K562 (cell line): Measurements from ENCODE around the gene RUNDC3A. TPM values are rescaled to one million over a fixed set of nuclear protein-coding genes. Genes with fewer than 3 reads are reported as not detected.

Experiments
- MEF2A ChIP-seq: IDR thresholded peaks from 2 replicates; pipeline ENCODE4 v1.6.1; 2011; ENCODE audit warnings: low read depth, mild to moderate bottlenecking, low read length, moderate library complexity; ENCODE audit not compliant: control insufficient read depth
- MYBL2 ChIP-seq, 2 experiments: fragments of 450-650 bp in 1 of 2; sonication (generic) in 1 of 2; formaldehyde crosslinking in 1 of 2; IDR thresholded peaks; 2 replicates each; pipeline versions ENCODE4 v1.6.1 to v1.8.1; 2017 to 2022; ENCODE audit warnings: borderline replicate concordance in 1 of 2, inconsistent platforms in 1 of 2, low read depth in 1 of 2, mild to moderate bottlenecking in 1 of 2, missing genetic modification reagents in 1 of 2, moderate library complexity in 1 of 2
- PRMT5 ChIP-seq: sonication (generic); formaldehyde crosslinking; IDR thresholded peaks from 2 replicates; pipeline ENCODE4 v1.5.0; 2020; ENCODE audit warnings: missing genetic modification reagents
- TEAD1 ChIP-seq, 2 experiments: fragments of 450-650 bp in 1 of 2; sonication (generic) in 1 of 2; formaldehyde crosslinking; IDR thresholded peaks; 2 replicates each; pipeline versions ENCODE4 v1.4.0 to v1.8.0; 2020 to 2022; ENCODE audit warnings: mild to moderate bottlenecking in 2 of 2, missing genetic modification reagents in 1 of 2
- ZFP30 ChIP-seq: fragments of 250-450 bp; sonication (Bioruptor Pico); IDR thresholded peaks from 2 replicates; pipeline ENCODE4 v1.8.0; 2022; ENCODE audit warnings: moderate library complexity, mild to moderate bottlenecking, inconsistent platforms, borderline replicate concordance
- ZNF644 ChIP-seq: fragments of 200-800 bp; sonication (Bioruptor generic); IDR thresholded peaks from 2 replicates; pipeline ENCODE4 v1.6.1; 2016; ENCODE audit warnings: low read depth, missing genetic modification characterization, missing compliant biosample characterization
- polyA plus RNA-seq, 8 experiments: library from polyadenylated mRNA; depleted of rRNA in 4 of 8; stranded (reverse) in 5 of 8; unstranded in 3 of 8; fragments of >200 nt; fragmentation: Nextera tagmentation in 2 of 8; fragmentation: Illumina TruSeq in 1 of 8; extraction: Ambion mirVana in 2 of 8; extraction: Trizol in 1 of 8; gene quantifications; 2 replicates each; pipeline versions ENCODE4 v1.2.1 to v1.2.3, GENCODE V29; 2011 to 2014; ENCODE audit warnings: inconsistent platforms in 1 of 8, missing spikeins in 1 of 8
- small RNA-seq: library from RNA; depleted of rRNA; stranded (forward); fragments of <200 nt; gene quantifications from one replicate; pipeline ENCODE3, GENCODE V24; 2014
- total RNA-seq, 7 experiments: library from RNA; depleted of rRNA in 6 of 7; stranded (reverse); fragments of >200 nt in 6 of 7; fragmentation: Illumina TruSeq in 2 of 7; extraction: Trizol in 2 of 7; gene quantifications; 2 replicates each; pipeline versions ENCODE4 v1.2.1 to v1.2.3, GENCODE V29; 2011 to 2021; ENCODE audit warnings: low replicate concordance in 1 of 7

RUNDC3A gene
- total and polyA plus RNA-seq, 9 of the 15 experiments (the other 6 are each of a cell fraction or from before 2014, with no cell fraction given) = not detected

DNA sequence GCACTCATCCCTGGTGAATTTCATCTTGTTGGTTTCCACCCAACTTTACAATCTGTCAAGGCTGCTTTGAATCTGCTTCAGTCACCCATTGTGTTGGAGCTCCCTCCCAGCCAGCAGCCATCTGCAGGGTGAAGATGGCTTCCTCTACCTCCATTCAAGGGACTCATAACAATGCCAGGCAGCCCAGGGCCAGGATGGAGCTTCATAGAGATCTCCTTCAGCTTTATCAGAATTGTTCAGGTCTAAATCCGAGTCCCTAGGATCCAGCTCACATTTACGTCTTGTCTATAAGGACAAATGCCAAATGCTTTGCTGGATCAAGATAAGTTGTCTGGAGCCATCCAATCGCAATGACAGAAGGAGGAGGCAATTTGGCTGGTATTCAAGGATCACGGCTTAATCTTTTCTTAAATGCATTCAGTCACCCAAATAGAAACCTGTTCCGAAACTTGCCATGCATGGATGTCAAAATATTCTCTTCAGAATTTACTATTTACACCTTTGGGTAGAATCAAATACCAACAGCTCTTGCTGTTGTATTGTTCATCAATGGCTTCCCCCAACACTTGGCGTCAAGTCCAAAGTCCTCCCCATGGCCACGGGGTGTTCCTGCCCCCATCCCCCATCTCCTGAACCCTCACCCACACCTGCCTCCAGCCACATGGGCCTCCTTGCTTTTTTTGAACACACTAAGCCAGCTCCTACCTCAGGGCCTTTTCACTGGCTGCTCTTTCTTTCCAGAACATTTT is 59.0 kb downstream of the RUNDC3A start (continued):
- TF ChIP-seq ZNF644 (no peak), PRMT5 (CRISPR knock-in tag) (no peak), MYBL2 (IDR thresholded peaks at IDR 0.05; ENCODE audit: low read depth) (no peak), MYBL2 (CRISPR knock-in tag; IDR thresholded peaks at IDR 0.05; ENCODE audit: borderline replicate concordance) (no peak), TEAD1 (CRISPR knock-in tag; IDR thresholded peaks at IDR 0.05) (0 out of 4 replicates have a peak, but pooled peaks of 1 of the 2 experiments have one; percentile 27), MEF2A (no peak), ZFP30 (CRISPR knock-in tag) (no peak)

Small RNA genes lying within 50 kb of the gene (small RNA-seq; reads per million reads assigned to genes)
- gene RF00012 (not detected), gene RN7SL507P (not detected), gene RNU6-453P (not detected)

Other genes starting within 250 kb of the RUNDC3A start
Only the 7 nearest of the 15 such genes appear.
- 37.9 and 39.0 TPM in 2 replicates for gene ATXN7L3, start 108.7 kb upstream of the RUNDC3A start, total RNA-seq (2014; rRNA removed)
- gene ATXN7L3, start 108.7 kb upstream of the RUNDC3A start, total RNA-seq (2014; rRNA removed; fragmentation: Illumina TruSeq; extraction: Trizol) = 22.7 and 23.9 TPM in 2 replicates
- 30.5 and 30.9 TPM in 2 replicates for gene ATXN7L3, start 108.7 kb upstream of the RUNDC3A start, total RNA-seq (2015; rRNA removed; fragmentation: Illumina TruSeq; extraction: Trizol)
- gene ATXN7L3, start 108.7 kb upstream of the RUNDC3A start, total RNA-seq (2021) = 56.4 and 66.1 TPM in 2 replicates
- gene ATXN7L3, start 108.7 kb upstream of the RUNDC3A start, polyA plus RNA-seq (2011; rRNA removed) = 31.5 and 33.2 TPM in 2 replicates
- gene ATXN7L3, start 108.7 kb upstream of the RUNDC3A start, polyA plus RNA-seq (2014; fragmentation: Illumina TruSeq; extraction: Trizol) = 39.1 and 39.4 TPM in 2 replicates
- under 1 TPM; 0.62 to 0.90 TPM for gene ATXN7L3, start 108.7 kb upstream of the RUNDC3A start, polyA plus RNA-seq (2014; fragmentation: Nextera tagmentation; extraction: Ambion mirVana)
- 34.9 and 45.5 TPM in 2 replicates for gene ATXN7L3, start 108.7 kb upstream of the RUNDC3A start, polyA plus RNA-seq (2014; rRNA removed)
- gene UBTF, start 88.9 kb upstream of the RUNDC3A start, total RNA-seq (2014; rRNA removed) = 107 and 113 TPM in 2 replicates
- gene UBTF, start 88.9 kb upstream of the RUNDC3A start, total RNA-seq (2014; rRNA removed; fragmentation: Illumina TruSeq; extraction: Trizol) = 50.3 and 53.8 TPM in 2 replicates
- gene UBTF, start 88.9 kb upstream of the RUNDC3A start, total RNA-seq (2015; rRNA removed; fragmentation: Illumina TruSeq; extraction: Trizol) = 85.8 and 86.3 TPM in 2 replicates
- 90.1 and 93.9 TPM in 2 replicates for gene UBTF, start 88.9 kb upstream of the RUNDC3A start, total RNA-seq (2021)
- gene UBTF, start 88.9 kb upstream of the RUNDC3A start, polyA plus RNA-seq (2011; rRNA removed) = 28.5 and 31.4 TPM in 2 replicates
- 96.5 and 110 TPM in 2 replicates for gene UBTF, start 88.9 kb upstream of the RUNDC3A start, polyA plus RNA-seq (2014; fragmentation: Illumina TruSeq; extraction: Trizol)
- 1 to 10 TPM; 1.2 to 1.5 TPM for gene UBTF, start 88.9 kb upstream of the RUNDC3A start, polyA plus RNA-seq (2014; fragmentation: Nextera tagmentation; extraction: Ambion mirVana)
- 75.8 and 83.6 TPM in 2 replicates for gene UBTF, start 88.9 kb upstream of the RUNDC3A start, polyA plus RNA-seq (2014; rRNA removed)
- gene SLC4A1, start 40.5 kb upstream of the RUNDC3A start, total RNA-seq (2014; rRNA removed) = 0.53 and 1.00 TPM in 2 replicates
- gene SLC4A1, start 40.5 kb upstream of the RUNDC3A start, total RNA-seq (2014; rRNA removed; fragmentation: Illumina TruSeq; extraction: Trizol) = 0.25 and 0.32 TPM in 2 replicates
- gene SLC4A1, start 40.5 kb upstream of the RUNDC3A start, total RNA-seq (2015; rRNA removed; fragmentation: Illumina TruSeq; extraction: Trizol) = 0.14 and 0.19 TPM in 2 replicates
- gene SLC4A1, start 40.5 kb upstream of the RUNDC3A start, total RNA-seq (2021) = 0.81 and 0.84 TPM in 2 replicates
- 0.71 and 0.80 TPM in 2 replicates for gene SLC4A1, start 40.5 kb upstream of the RUNDC3A start, polyA plus RNA-seq (2011; rRNA removed)
- 0.61 and 0.88 TPM in 2 replicates for gene SLC4A1, start 40.5 kb upstream of the RUNDC3A start, polyA plus RNA-seq (2014; fragmentation: Illumina TruSeq; extraction: Trizol)
- under 1 TPM; 0.22 to 0.37 TPM for gene SLC4A1, start 40.5 kb upstream of the RUNDC3A start, polyA plus RNA-seq (2014; fragmentation: Nextera tagmentation; extraction: Ambion mirVana)
- gene SLC4A1, start 40.5 kb upstream of the RUNDC3A start, polyA plus RNA-seq (2014; rRNA removed) = 0.53 and 0.57 TPM in 2 replicates
- 228 and 316 TPM in 2 replicates for gene SLC25A39, start 16.2 kb downstream of the RUNDC3A start, total RNA-seq (2014; rRNA removed)
- 47.0 and 72.5 TPM in 2 replicates for gene SLC25A39, start 16.2 kb downstream of the RUNDC3A start, total RNA-seq (2014; rRNA removed; fragmentation: Illumina TruSeq; extraction: Trizol)
- gene SLC25A39, start 16.2 kb downstream of the RUNDC3A start, total RNA-seq (2015; rRNA removed; fragmentation: Illumina TruSeq; extraction: Trizol) = 139 and 140 TPM in 2 replicates
- gene SLC25A39, start 16.2 kb downstream of the RUNDC3A start, total RNA-seq (2021) = 266 and 268 TPM in 2 replicates
- 121 and 188 TPM in 2 replicates for gene SLC25A39, start 16.2 kb downstream of the RUNDC3A start, polyA plus RNA-seq (2011; rRNA removed)
- 238 and 276 TPM in 2 replicates for gene SLC25A39, start 16.2 kb downstream of the RUNDC3A start, polyA plus RNA-seq (2014; fragmentation: Illumina TruSeq; extraction: Trizol)
- 1 to 10 TPM; 4.8 to 6.3 TPM for gene SLC25A39, start 16.2 kb downstream of the RUNDC3A start, polyA plus RNA-seq (2014; fragmentation: Nextera tagmentation; extraction: Ambion mirVana)
- 267 and 327 TPM in 2 replicates for gene SLC25A39, start 16.2 kb downstream of the RUNDC3A start, polyA plus RNA-seq (2014; rRNA removed)
- 51.0 and 69.9 TPM in 2 replicates for gene GRN, start 36.7 kb downstream of the RUNDC3A start, total RNA-seq (2014; rRNA removed)
- gene GRN, start 36.7 kb downstream of the RUNDC3A start, total RNA-seq (2014; rRNA removed; fragmentation: Illumina TruSeq; extraction: Trizol) = 9.6 and 15.6 TPM in 2 replicates
- 20.7 and 21.4 TPM in 2 replicates for gene GRN, start 36.7 kb downstream of the RUNDC3A start, total RNA-seq (2015; rRNA removed; fragmentation: Illumina TruSeq; extraction: Trizol)
- 69.9 and 75.3 TPM in 2 replicates for gene GRN, start 36.7 kb downstream of the RUNDC3A start, total RNA-seq (2021)
- 11.5 and 62.4 TPM in 2 replicates for gene GRN, start 36.7 kb downstream of the RUNDC3A start, polyA plus RNA-seq (2011; rRNA removed)
- 35.2 and 63.4 TPM in 2 replicates for gene GRN, start 36.7 kb downstream of the RUNDC3A start, polyA plus RNA-seq (2014; fragmentation: Illumina TruSeq; extraction: Trizol)
- 1 to 10 TPM; 5.4 to 5.9 TPM for gene GRN, start 36.7 kb downstream of the RUNDC3A start, polyA plus RNA-seq (2014; fragmentation: Nextera tagmentation; extraction: Ambion mirVana)
- 36.4 and 36.6 TPM in 2 replicates for gene GRN, start 36.7 kb downstream of the RUNDC3A start, polyA plus RNA-seq (2014; rRNA removed)
- 7.3 and 10.2 TPM in 2 replicates for gene FAM171A2, start 55.3 kb downstream of the RUNDC3A start, total RNA-seq (2014; rRNA removed)
- gene FAM171A2, start 55.3 kb downstream of the RUNDC3A start, total RNA-seq (2014; rRNA removed; fragmentation: Illumina TruSeq; extraction: Trizol) = 0.44 and 0.54 TPM in 2 replicates
- gene FAM171A2, start 55.3 kb downstream of the RUNDC3A start, total RNA-seq (2015; rRNA removed; fragmentation: Illumina TruSeq; extraction: Trizol) = 1.2 and 1.4 TPM in 2 replicates
- 7.0 and 8.6 TPM in 2 replicates for gene FAM171A2, start 55.3 kb downstream of the RUNDC3A start, total RNA-seq (2021)
- gene FAM171A2, start 55.3 kb downstream of the RUNDC3A start, polyA plus RNA-seq (2011; rRNA removed) = 2.5 and 5.2 TPM in 2 replicates
- gene FAM171A2, start 55.3 kb downstream of the RUNDC3A start, polyA plus RNA-seq (2014; fragmentation: Illumina TruSeq; extraction: Trizol) = 1.2 and 2.4 TPM in 2 replicates
- gene FAM171A2, start 55.3 kb downstream of the RUNDC3A start, polyA plus RNA-seq (2014; fragmentation: Nextera tagmentation; extraction: Ambion mirVana) = under 1 TPM in 1 of 2 experiments, not detected in 1; 0.10 TPM
- 4.5 and 5.7 TPM in 2 replicates for gene FAM171A2, start 55.3 kb downstream of the RUNDC3A start, polyA plus RNA-seq (2014; rRNA removed)
- 8.8 and 14.2 TPM in 2 replicates for gene ITGA2B, start 81.0 kb downstream of the RUNDC3A start, total RNA-seq (2014; rRNA removed)
- gene ITGA2B, start 81.0 kb downstream of the RUNDC3A start, total RNA-seq (2014; rRNA removed; fragmentation: Illumina TruSeq; extraction: Trizol) = 3.3 and 5.6 TPM in 2 replicates
- gene ITGA2B, start 81.0 kb downstream of the RUNDC3A start, total RNA-seq (2015; rRNA removed; fragmentation: Illumina TruSeq; extraction: Trizol) = 4.8 and 5.2 TPM in 2 replicates
- gene ITGA2B, start 81.0 kb downstream of the RUNDC3A start, total RNA-seq (2021) = 25.1 and 26.4 TPM in 2 replicates
- 3.5 and 9.4 TPM in 2 replicates for gene ITGA2B, start 81.0 kb downstream of the RUNDC3A start, polyA plus RNA-seq (2011; rRNA removed)
- 7.9 and 10.1 TPM in 2 replicates for gene ITGA2B, start 81.0 kb downstream of the RUNDC3A start, polyA plus RNA-seq (2014; fragmentation: Illumina TruSeq; extraction: Trizol)
- gene ITGA2B, start 81.0 kb downstream of the RUNDC3A start, polyA plus RNA-seq (2014; fragmentation: Nextera tagmentation; extraction: Ambion mirVana) = 1 to 10 TPM; 1.1 to 1.6 TPM
- gene ITGA2B, start 81.0 kb downstream of the RUNDC3A start, polyA plus RNA-seq (2014; rRNA removed) = 16.9 and 17.0 TPM in 2 replicates